ENCODE results near the gene PFKM. TPM values are rescaled to one million over a fixed set of nuclear protein-coding genes. Genes with fewer than 3 reads are reported as not detected.
"Not testable (repeated sequence)": the region's sequence is repeated elsewhere in the genome, so short reads cannot be mapped to it uniquely, and the experiment has no call there.

The PFKM gene
- total RNA-seq, 1 donor from 2014 or later, result 33.9 TPM

DNA sequence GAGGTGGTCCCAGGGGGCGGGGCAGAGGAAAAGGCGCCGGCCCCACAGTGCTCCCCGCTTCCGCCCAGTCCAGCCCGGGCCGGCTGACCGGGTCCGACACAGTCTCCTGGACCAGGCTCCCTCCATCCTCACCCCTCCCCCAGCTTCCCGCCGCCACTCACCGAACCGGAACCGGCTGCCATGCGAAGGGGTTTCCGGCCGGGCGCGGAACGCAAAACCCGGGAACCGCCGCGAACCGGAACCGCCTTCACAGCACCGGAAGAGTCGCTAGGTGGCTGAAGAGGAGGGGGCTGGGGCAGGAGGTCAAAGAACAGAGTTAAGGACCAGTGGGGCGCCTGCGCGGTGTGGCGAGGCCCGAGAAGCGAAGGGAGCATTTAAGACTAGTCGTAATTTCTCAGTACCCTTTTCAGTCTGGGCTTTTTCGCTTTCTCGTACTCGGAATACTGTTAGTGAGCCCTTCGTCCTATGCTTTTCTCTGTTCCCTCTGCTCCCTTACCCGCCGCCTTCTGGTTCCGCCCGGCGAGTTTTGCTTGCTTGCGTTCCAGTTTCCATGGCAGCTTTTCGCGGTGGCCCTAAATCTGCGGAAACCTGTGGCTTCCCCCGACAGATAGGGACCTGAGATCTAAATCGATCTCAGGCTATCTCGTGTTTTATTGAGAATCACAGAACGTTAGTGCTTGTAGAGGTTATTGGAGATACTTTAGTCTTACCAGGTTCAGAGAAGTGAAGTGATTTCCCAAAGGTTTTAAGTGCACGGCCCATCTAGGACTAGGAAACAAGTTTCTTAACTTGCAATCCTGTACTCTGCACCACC lies 13.1 kb upstream of the PFKM start, which contains the start of gene SENP1:
TSS of gene SENP1 (minus strand) at position 213 of the 814 bp plus-strand sequence. CDS start 4,607 bp downstream, outside the sequence.
- TF ChIP-seq, protein P1, sequence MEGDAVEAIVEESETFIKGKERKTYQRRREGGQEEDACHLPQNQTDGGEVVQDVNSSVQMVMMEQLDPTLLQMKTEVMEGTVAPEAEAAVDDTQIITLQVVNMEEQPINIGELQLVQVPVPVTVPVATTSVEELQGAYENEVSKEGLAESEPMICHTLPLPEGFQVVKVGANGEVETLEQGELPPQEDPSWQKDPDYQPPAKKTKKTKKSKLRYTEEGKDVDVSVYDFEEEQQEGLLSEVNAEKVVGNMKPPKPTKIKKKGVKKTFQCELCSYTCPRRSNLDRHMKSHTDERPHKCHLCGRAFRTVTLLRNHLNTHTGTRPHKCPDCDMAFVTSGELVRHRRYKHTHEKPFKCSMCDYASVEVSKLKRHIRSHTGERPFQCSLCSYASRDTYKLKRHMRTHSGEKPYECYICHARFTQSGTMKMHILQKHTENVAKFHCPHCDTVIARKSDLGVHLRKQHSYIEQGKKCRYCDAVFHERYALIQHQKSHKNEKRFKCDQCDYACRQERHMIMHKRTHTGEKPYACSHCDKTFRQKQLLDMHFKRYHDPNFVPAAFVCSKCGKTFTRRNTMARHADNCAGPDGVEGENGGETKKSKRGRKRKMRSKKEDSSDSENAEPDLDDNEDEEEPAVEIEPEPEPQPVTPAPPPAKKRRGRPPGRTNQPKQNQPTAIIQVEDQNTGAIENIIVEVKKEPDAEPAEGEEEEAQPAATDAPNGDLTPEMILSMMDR (IDR thresholded peaks at IDR 0.05; ENCODE audit: insufficient read depth, low read length, poor library complexity, severe bottlenecking), result peak; percentile 7
- peak; percentile 25 for DNase-seq (ENCODE audit: low read depth)
- Histone ChIP-seq H3K27me3 (ENCODE audit: control insufficient read depth, insufficient read depth, low read length) (no peaks in the 10 kb centered on the region), H3K36me3 (ENCODE audit: control insufficient read depth, insufficient read depth, low read length) (no peaks in the 10 kb centered on the region), H3K4me3 (ENCODE audit: low read depth, low read length) (peak within 1 kb of the TSS; percentile 92)

DNA sequence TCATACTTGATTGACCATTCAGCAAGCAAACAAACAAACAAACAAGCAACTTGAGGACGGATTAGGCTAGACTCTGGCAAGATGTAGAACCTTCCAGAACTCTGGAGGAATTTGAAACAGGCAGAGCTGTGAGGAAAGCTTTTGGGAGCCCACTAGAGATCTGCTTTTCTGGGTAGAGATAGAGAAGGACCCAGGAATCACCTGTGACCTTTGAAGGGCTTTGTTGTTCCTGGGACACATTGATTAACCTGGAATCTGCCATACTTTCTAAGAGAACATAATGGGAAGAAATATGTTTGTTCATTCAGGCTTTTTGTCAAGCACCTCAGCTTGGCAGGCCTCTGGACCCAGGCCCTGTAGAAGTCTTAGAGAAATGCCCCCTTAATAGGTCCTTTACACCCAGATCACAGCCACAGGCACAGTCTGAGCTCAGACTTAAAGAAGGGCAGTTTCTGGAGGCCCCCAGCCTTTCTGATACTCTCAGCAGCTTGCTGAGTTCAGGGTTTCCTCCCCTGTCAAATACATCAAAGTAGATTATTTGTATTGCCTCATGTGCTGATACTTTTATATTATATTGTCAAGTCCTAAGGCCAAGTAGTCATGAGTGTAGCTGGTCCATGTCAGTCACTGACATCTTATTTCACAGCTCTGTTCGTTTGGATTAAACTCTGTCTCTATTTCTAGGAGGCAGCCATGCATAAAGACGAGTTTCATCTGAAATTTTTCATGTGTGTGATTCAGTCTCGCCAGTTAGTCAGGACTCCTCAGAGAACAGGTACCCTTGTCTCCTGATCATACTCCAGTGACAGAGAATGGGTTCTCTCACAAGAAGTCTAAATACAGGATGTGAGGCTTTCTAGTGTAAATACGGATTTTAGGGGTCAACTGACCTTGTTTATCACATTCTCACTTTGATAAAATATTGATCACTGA lies 12.2 kb upstream of the PFKM start:
- H3K36me3 ChIP-seq (ENCODE audit: control insufficient read depth, insufficient read depth, low read length), result no peaks in the 10 kb centered on the region
- TF ChIP-seq, protein P1 (IDR thresholded peaks at IDR 0.05; ENCODE audit: insufficient read depth, low read length, poor library complexity, severe bottlenecking), result no peak
- peak overlapping the region; percentile 92 for H3K4me3 ChIP-seq (ENCODE audit: low read depth, low read length)
- H3K27me3 ChIP-seq (ENCODE audit: control insufficient read depth, insufficient read depth, low read length), result no peaks in the 10 kb centered on the region
- DNase-seq (ENCODE audit: low read depth), result no peak

GRCh38 chr12:48109424-48109823 lies 9.7 kb upstream of the PFKM start:
- no peak for DNase-seq (ENCODE audit: low read depth)
- no peak overlapping the region for H3K4me3 ChIP-seq (ENCODE audit: low read depth, low read length)
- TF ChIP-seq, protein P1 (IDR thresholded peaks at IDR 0.05; ENCODE audit: insufficient read depth, low read length, poor library complexity, severe bottlenecking), result no peak
- no peaks in the 10 kb centered on the region for H3K36me3 ChIP-seq (ENCODE audit: control insufficient read depth, insufficient read depth, low read length)
- H3K27me3 ChIP-seq (ENCODE audit: control insufficient read depth, insufficient read depth, low read length), result no peaks in the 10 kb centered on the region

GRCh38 chr12:48110691-48111311 lies 8.4 kb upstream of the PFKM start:
- no peak for DNase-seq (ENCODE audit: low read depth)

GRCh38 chr12:48111312-48111693 lies 7.9 kb upstream of the PFKM start:
- H3K36me3 ChIP-seq (ENCODE audit: control insufficient read depth, insufficient read depth, low read length); DNase-seq (ENCODE audit: low read depth); H3K27me3 ChIP-seq (ENCODE audit: control insufficient read depth, insufficient read depth, low read length); H3K4me3 ChIP-seq (ENCODE audit: low read depth, low read length): not testable (repeated sequence)

More at GRCh38 chr12:48110691-48111311, 8.4 kb upstream of the PFKM start:
- H3K4me3 ChIP-seq (ENCODE audit: low read depth, low read length), result no peak overlapping the region
- no peaks in the 10 kb centered on the region for H3K27me3 ChIP-seq (ENCODE audit: control insufficient read depth, insufficient read depth, low read length)
- no peaks in the 10 kb centered on the region for H3K36me3 ChIP-seq (ENCODE audit: control insufficient read depth, insufficient read depth, low read length)
- TF ChIP-seq, protein P1 (IDR thresholded peaks at IDR 0.05; ENCODE audit: insufficient read depth, low read length, poor library complexity, severe bottlenecking), result no peak

GRCh38 chr12:48115957-48116356 lies 3.2 kb upstream of the PFKM start:
- Histone ChIP-seq H3K27me3 (ENCODE audit: control insufficient read depth, insufficient read depth, low read length) (no peaks in the 10 kb centered on the region), H3K4me3 (ENCODE audit: low read depth, low read length) (no peak overlapping the region), H3K36me3 (ENCODE audit: control insufficient read depth, insufficient read depth, low read length) (no peaks in the 10 kb centered on the region)
- DNase-seq (ENCODE audit: low read depth), result no peak
- TF ChIP-seq, protein P1 (IDR thresholded peaks at IDR 0.05; ENCODE audit: insufficient read depth, low read length, poor library complexity, severe bottlenecking), result no peak
